GM10847 (cell line): ENCODE results near the gene SH3BP4.

Source experiments
- POLR2A ChIP-seq: IDR thresholded peaks from 2 replicates; pipeline ENCODE4 v1.6.1; 2011; ENCODE audit not compliant: insufficient read length; ENCODE audit errors: extremely low read depth

Gene SH3BP4, protein sequence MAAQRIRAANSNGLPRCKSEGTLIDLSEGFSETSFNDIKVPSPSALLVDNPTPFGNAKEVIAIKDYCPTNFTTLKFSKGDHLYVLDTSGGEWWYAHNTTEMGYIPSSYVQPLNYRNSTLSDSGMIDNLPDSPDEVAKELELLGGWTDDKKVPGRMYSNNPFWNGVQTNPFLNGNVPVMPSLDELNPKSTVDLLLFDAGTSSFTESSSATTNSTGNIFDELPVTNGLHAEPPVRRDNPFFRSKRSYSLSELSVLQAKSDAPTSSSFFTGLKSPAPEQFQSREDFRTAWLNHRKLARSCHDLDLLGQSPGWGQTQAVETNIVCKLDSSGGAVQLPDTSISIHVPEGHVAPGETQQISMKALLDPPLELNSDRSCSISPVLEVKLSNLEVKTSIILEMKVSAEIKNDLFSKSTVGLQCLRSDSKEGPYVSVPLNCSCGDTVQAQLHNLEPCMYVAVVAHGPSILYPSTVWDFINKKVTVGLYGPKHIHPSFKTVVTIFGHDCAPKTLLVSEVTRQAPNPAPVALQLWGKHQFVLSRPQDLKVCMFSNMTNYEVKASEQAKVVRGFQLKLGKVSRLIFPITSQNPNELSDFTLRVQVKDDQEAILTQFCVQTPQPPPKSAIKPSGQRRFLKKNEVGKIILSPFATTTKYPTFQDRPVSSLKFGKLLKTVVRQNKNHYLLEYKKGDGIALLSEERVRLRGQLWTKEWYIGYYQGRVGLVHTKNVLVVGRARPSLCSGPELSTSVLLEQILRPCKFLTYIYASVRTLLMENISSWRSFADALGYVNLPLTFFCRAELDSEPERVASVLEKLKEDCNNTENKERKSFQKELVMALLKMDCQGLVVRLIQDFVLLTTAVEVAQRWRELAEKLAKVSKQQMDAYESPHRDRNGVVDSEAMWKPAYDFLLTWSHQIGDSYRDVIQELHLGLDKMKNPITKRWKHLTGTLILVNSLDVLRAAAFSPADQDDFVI

DNA sequence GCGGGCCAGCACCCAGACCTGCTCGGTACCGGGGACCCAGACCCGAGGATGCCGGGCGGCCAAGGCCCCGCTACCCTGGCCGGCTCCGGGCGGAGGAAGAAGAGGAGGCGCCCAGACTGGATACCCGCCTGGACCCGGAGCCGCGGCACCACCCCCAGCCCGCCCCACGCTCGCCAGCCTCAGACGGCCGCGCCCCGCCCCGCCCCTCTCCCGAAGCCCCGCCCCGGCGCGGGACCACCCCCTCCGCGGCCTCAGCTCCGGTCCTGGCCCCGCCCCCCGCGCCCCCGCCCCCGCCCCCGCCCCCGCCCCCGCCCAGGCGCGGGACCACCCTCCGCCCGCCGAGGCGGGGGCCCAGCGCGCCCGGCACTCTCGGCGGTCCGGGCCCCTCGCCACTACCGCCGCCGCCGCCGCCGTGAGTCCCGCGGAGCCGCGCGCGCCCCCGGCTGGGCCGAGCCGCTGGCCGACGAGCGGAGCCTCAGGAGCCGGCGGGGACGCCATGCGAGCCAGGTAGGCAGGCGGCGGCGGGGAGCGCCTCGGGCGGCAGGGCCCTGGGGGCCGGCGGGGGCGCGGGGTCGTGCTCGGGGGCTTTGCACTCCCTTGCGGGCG lies at the start of gene SH3BP4:
TSS of gene SH3BP4 (plus strand) at position 354 of the 606 bp plus-strand sequence. CDS start 82,986 bp downstream, outside the sequence.
- TF ChIP-seq POLR2A = no peak

DNA sequence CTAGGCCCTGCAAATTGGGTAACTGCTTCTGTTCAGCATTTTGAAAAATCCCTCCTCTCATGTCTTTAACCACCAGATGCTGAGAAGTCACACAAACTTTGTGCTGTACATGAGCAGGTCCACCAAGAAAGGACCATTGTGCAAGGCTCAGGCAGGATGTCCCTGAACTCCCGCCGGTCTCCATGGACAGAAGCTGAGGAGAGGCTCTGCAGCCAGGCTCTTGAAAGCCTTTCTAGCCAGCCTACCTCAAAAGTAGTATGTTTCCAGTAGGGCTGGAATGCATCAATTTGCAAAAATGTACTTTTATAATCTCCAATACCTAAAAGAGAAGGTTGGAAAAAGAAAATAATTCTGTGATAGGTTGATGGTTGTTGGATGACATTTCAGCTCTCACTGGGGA lies 47.0 kb upstream of the SH3BP4 start:
- no peak for TF ChIP-seq POLR2A

DNA sequence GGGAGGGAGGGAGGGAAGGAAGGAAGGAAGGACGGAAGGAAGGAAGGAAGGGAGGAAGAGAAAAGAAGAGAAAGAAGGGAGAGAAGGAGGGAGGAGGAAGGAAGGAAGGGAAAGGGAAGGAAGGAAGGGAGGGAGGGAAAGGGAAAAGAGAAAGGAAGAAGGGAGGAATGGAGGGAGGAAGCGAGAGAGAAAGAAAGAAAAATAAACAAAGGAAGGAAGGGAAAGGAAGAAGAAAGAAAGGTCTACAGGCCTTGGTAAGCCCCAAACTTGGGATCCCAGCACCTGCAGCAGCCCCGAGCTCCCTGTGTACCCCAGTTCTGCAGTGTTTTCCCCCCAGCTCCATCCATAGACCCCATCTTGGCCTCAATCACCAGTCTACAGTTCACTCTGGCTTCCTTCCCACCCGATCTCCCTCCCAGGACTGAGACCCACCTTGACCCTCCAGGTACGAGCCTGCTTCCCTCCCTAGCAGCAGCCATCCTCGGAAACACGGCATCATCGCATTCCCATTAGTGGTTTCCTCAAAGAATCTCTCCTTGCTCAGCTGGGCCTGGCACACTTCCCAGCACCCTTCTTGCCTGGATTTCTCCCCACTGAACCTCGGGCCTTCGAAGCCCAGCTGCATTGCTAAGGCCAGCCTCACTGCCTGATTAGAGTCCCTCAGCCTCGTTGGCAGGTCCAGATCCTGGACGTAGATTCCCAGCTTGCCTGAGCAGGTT lies 46.1 kb upstream of the SH3BP4 start:
- no peak for TF ChIP-seq POLR2A

DNA sequence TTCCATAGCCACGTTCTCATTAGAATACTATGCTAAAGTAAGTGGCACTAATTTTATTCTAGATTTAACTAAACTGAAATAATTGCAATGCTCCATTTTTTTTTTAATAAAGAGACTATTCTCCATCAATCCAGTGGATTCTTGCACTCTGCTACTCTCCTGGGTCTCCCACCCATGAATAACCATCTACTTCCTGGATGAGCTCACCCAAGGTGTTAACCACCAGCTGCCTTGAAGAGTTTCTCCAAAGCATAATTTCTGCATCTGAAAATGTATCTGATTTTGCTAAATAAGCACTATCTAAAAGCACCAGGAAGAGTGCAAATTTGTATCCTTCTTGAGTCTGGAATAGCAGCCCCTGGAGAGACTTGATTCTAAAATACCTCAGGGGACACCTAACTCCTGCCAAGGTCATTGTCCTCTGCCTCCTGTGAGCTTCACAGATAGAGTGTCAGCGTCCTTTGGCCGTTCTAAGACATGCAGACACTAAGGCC lies 41.6 kb upstream of the SH3BP4 start:
- no peak for TF ChIP-seq POLR2A

DNA sequence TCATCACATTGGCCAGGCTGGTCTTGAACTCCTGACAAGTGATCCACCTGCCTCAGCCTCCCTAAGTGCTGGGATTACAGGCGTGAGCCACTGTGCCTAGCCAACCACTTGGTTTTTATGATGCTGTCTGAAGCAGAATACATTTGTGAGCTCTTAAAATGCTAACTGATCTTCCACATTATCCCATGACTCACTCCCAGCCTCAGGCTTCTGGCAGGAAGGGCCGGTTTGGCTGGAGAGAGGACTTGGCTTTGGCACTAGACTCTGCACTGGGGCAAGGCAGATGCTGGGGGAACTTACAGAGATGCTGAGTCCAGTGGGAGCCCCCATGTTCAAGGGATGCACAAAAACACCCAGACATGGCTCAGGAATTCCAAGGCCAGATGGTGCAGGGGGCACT lies 40.5 kb upstream of the SH3BP4 start:
- no peak for TF ChIP-seq POLR2A

DNA sequence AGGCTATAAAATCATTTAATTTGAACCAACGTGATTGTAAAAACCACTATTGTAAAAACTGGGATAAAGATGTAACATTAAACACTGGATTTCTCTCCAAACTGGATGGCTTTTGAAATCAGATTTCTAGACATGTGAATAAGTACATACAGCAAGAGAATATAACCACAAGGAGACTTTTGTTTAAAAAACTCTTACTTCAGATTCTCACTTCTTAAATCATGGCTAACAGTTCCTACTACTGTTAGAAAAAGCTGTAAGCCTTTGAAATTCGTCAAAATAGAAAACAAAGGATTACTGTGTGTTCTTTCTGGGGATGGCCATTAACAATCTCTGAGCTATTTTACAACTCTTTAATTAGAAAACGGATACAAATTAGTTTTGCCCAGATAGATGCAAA lies 39.4 kb upstream of the SH3BP4 start:
- TF ChIP-seq POLR2A = no peak

DNA sequence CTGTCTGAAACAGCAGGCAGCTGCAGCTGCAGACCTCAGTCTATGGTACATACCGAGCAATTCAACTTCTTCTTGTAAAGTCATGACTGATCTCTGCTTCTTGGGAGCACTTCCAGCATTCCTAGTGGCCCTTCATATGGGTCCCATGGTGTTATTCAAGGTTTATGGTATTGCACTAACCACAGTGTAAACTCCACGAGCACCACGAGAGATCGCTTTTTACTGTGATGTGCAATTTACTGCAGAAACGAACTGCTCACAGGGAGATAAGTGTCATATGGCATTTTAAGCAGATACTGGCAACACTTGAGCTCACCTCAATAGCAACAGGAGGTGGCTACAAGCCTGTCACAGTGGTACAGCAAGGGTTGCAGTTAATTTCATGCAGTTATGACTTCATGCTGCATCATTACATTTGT lies 38.6 kb upstream of the SH3BP4 start:
- no peak for TF ChIP-seq POLR2A

DNA sequence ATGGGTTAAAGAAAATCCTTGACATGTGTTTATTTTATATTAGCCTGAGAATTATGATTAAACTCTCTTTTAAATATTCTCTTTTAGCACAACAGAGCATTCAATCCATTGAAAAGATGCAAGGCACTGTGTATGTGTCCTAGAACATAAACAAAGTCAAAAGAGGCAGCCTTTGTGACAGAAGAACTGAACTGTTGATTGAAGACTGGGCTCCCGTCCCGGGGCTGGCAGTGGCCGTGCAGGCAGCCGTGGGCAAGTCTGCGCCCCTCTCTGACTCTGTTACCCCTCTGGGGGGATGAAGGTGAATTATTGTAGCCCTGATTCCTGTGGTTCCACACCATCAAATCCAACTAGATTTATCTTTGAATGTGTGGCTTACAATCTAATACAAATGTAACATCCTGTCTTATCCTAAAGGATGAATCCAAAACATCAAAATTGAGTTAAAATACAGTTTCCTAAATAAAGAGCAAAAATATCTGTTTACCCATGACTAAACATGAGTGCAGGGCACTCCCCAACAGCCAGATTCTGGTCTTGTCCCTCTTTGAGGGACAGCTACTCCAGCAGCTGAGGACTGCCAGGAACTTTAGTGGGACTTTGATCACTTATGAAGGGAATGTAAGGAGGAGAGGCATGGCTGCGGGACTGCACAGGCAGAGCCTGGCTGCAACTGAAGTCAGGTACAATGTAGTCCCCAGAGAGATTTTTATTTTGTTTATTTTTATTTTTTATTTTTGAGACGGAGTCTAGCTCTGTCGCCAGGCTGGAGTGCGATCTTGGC lies 37.3 kb upstream of the SH3BP4 start:
- no peak for TF ChIP-seq POLR2A

DNA sequence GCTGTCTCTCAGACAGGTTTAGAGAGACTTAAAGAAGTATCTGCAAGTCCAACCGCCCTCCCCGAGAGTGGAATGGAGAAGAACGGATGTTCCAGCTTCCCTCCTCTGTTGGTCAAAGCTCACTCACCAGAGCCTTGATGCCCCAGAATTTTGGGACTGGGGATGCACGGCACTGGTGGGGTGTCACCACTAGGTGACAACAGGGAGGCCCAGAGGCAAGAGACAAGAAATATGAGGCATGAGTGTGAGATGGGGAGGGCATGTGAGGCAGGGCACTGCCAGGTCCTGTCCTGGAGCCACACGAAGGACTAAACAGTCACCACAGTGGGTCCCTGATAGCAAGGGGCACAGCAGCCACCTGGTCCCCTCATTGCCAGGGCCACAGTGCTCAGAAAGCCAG lies 35.1 kb upstream of the SH3BP4 start:
- no peak for TF ChIP-seq POLR2A

DNA sequence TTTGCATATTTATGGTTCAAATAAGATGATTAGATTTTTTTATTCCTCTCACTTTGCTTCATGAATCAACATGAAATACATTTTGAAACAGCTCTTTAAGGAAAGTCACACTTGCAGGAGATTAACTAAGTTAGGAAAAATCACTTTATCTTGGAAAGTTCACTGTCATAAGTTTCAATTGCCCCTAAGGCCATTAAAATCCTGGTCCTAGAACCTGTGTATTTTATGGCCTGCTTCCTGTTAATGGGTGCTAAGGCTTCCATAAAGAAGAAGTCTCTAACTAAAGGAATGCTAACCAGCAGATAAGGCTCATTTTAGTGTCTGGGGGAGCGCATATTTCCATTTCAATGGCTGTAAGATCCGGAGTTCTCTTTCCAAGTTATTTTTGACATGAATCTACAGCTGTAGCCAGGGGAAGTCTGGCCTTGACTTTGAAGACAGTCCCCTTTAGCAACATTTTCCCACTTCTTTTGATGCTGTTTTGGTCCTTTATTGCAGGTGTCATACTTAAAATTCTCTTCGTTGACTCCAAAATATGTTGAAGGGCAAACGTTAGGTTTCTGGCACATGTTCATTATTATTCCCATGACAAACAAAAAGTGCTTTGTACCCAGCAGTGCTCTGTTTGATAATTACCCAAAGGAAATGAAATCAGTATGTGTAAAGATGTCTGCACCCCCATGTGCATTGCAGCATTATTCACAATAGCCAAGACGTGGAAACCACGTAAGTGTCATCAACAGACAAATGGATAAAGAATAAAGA lies 34.4 kb upstream of the SH3BP4 start:
- no peak for TF ChIP-seq POLR2A

DNA sequence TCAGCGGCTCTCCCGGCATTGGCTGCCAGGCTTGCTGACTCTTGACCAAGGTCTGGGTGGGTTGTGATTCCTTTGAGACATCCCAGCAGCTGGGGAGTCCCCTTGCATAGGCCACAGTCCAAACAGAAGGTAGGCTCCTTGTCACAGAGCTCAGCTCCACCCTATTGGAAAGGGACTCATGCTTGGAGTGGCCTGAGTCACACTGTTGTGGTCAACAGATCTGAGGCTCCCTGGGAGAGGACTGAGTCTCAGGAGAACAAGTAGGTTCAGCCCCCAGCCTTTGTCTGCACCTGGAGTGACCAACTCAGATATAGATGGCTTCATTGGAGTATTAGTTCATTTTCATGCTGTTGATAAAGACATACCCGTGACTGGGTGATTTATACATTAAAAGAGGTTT lies 32.1 kb upstream of the SH3BP4 start:
- no peak for TF ChIP-seq POLR2A

DNA sequence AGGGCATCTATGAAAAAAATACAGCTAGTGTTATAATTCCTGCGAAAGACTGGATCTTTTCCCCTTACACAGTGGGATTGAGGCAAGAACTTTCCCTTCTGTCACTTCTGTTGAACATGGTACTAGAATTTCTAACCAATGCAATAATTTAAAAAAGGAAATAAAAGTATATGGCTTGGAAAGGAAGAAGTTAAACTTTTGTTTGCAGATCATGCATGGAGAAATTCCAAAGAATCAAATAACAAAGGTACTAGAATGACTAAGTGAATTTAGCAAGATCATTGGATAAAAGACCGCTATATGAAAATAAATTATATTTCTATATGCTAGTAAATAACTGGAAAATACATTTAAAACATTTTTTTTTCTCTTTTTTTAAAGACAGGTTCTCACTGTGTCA lies 31.0 kb upstream of the SH3BP4 start:
- TF ChIP-seq POLR2A = no peak

DNA sequence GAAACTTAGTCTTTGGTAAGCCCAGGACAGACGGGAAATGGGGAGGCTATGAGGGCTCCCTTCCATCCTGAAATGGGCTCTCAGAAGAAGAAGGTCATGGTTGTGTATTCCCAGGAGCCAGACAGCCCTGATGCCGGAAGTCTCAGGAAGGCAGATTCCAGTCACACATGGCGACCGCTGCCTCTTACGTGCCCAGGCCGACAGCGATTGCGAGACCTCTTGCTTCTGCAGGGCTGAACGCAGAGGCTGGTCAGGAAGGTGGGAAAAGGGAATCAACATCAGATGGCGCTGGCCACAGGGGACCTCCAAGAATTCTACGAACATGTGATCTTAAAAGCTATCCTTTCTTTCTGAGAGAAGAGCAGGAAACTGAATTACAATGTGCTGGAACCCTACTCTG lies 22.8 kb upstream of the SH3BP4 start:
- TF ChIP-seq POLR2A = no peak
